Measurements from ENCODE around the gene CCT3. TPM values are rescaled to one million over a fixed set of nuclear protein-coding genes. Genes with fewer than 3 reads are reported as not detected.

CCT3 gene
- total RNA-seq, 1 donor from 2014 or later: 301 TPM

DNA sequence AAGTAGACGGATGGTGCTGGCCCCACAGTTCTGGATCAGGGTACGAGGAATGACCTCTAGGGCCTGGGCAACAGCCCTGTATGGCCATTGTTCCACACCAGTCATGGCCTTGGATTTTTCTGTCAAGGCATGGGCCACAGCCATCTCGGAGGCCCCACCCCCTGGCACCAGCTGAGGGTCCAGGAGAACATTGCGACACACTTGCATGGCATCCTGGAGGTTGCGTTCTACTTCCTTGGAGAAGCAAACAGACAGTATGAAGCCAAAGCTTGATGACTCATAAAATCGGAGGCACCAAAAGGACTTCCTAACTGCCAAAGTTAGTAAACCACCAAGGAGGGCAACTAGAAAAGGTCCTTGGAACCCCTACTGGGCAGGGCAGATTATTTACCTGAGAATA lies 27.1 kb downstream of the CCT3 start:
- Mint-ChIP-seq H3K9me3 (no peaks in the 10 kb centered on the region), H3K36me3 (peaks cover 24% of the 10 kb centered on the region), H3K4me1 (ENCODE audit: unreplicated experiment) (no peaks in the 10 kb centered on the region), H3K27ac (no peak overlapping the region), H3K27me3 (no peaks in the 10 kb centered on the region), H3K4me3 (no peak overlapping the region)
- TF ChIP-seq, protein P1, sequence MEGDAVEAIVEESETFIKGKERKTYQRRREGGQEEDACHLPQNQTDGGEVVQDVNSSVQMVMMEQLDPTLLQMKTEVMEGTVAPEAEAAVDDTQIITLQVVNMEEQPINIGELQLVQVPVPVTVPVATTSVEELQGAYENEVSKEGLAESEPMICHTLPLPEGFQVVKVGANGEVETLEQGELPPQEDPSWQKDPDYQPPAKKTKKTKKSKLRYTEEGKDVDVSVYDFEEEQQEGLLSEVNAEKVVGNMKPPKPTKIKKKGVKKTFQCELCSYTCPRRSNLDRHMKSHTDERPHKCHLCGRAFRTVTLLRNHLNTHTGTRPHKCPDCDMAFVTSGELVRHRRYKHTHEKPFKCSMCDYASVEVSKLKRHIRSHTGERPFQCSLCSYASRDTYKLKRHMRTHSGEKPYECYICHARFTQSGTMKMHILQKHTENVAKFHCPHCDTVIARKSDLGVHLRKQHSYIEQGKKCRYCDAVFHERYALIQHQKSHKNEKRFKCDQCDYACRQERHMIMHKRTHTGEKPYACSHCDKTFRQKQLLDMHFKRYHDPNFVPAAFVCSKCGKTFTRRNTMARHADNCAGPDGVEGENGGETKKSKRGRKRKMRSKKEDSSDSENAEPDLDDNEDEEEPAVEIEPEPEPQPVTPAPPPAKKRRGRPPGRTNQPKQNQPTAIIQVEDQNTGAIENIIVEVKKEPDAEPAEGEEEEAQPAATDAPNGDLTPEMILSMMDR (conservative IDR thresholded peaks at IDR 0.05): no peak
- no peak for DNase-seq (ENCODE audit: extremely low spot score, unreplicated experiment)

DNA sequence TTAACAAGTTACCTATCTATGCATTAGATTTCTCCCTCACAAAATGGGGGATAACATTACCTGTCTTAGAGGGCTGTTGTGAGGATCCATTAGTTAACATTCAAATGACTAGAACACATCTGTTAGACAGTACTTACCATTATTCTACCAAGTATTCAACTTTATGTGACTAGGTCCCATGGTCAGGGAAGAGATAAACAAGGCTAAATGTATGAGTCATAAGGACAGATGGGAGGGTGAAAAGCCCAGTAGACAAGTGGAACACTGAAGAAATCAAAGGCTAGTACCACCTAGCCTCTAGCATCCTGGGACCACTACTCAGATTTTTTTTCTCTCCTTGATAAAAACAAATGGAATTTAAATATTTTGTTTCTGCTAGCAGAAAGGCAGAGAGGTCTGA lies 30.0 kb downstream of the CCT3 start:
- H3K4me3 Mint-ChIP-seq: no peak overlapping the region
- no peaks in the 10 kb centered on the region for H3K4me1 Mint-ChIP-seq (ENCODE audit: unreplicated experiment)
- no peak overlapping the region for H3K27ac Mint-ChIP-seq
- DNase-seq (ENCODE audit: extremely low spot score, unreplicated experiment): no peak
- H3K27me3 Mint-ChIP-seq: no peaks in the 10 kb centered on the region
- TF ChIP-seq, protein P1 (conservative IDR thresholded peaks at IDR 0.05): no peak
- peaks cover 22% of the 10 kb centered on the region for H3K36me3 Mint-ChIP-seq
- no peaks in the 10 kb centered on the region for H3K9me3 Mint-ChIP-seq

DNA sequence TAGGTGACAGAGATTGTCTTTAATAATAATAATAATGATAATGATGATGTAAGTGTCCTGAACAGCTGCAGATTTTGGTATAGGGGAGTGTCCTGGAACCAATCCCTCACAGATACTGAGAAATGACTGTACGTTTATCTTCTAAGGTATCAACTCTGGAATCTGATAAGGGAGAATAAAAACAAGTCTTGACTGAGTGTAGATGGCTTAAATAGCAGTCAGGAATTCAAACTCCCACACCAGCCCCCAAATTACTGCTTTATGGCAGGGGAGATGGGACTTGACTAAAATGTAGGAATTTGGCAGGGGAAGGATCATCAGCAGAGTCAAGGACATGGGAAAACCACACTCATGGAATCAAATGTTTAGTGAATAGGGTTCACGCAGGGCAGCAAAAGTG lies 32.9 kb downstream of the CCT3 start:
- H3K4me3 Mint-ChIP-seq: no peak overlapping the region
- TF ChIP-seq, protein P1 (conservative IDR thresholded peaks at IDR 0.05): no peak
- no peaks in the 10 kb centered on the region for H3K4me1 Mint-ChIP-seq (ENCODE audit: unreplicated experiment)
- H3K27ac Mint-ChIP-seq: no peak overlapping the region
- DNase-seq (ENCODE audit: extremely low spot score, unreplicated experiment): no peak
- peaks cover 18% of the 10 kb centered on the region for H3K36me3 Mint-ChIP-seq
- no peaks in the 10 kb centered on the region for H3K9me3 Mint-ChIP-seq
- no peaks in the 10 kb centered on the region for H3K27me3 Mint-ChIP-seq

DNA sequence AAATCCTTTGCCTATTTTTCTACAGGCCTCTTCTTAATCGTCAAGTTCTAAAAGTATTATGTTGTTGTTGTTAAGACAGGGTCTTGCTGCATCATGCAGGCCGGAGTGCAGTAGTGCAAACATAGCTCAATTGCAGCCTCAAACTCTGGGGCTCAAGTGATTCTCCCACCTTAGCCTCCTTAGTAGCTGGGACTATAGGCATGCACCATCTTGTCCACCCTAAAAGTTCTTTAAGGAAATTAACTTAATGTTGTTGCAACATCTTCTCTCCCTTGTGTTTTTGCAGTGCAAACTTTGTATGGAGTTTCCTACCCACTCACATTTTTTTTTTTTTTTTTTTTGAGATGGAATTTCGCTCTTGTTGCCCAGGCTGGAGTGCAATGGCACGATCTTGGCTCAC lies 34.9 kb downstream of the CCT3 start:
- H3K27me3 Mint-ChIP-seq: no peaks in the 10 kb centered on the region
- no peak for DNase-seq (ENCODE audit: extremely low spot score, unreplicated experiment)
- no peaks in the 10 kb centered on the region for H3K9me3 Mint-ChIP-seq
- no peaks in the 10 kb centered on the region for H3K4me1 Mint-ChIP-seq (ENCODE audit: unreplicated experiment)
- H3K27ac Mint-ChIP-seq: no peak overlapping the region
- TF ChIP-seq, protein P1 (conservative IDR thresholded peaks at IDR 0.05): no peak
- peaks cover 11% of the 10 kb centered on the region for H3K36me3 Mint-ChIP-seq
- no peak overlapping the region for H3K4me3 Mint-ChIP-seq

DNA sequence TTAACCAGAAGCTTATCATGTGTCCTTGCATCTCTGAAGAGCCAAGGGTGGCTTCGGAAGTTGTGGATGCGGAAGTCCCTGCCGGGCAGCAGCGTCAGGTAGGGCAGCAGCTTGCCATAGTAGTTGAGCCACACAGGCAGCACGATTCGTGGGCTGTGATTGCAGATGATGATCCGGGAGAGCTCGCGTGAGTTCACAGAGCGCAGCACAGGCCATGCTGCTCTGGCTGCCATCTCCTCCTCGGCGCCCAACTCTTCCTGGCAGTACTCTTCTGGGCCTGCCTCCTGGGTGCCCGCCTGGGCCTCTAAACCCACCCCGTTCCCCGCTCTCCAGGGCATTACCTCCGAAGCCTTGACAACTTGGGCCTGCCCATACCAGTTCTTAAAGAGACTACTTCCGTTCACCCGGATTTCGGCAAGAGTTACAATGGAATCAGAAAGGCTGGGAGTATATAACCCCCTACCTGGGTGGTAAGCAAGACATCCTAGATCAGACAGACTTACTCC lies 39.2 kb downstream of the CCT3 start, which contains the start of gene VHLL:
TSS of gene VHLL (minus strand) at position 456 of the 506 bp plus-strand sequence. CDS start at position 338, 118 bp downstream.
- H3K4me3 Mint-ChIP-seq: no peak within 1 kb of the TSS
- TF ChIP-seq, protein P1 (conservative IDR thresholded peaks at IDR 0.05): no peak
- no peaks in the 10 kb centered on the region for H3K9me3 Mint-ChIP-seq
- no peaks in the 10 kb centered on the region for H3K27me3 Mint-ChIP-seq
- DNase-seq (ENCODE audit: extremely low spot score, unreplicated experiment): no peak
- H3K27ac Mint-ChIP-seq: no peak within 1 kb of the TSS
- peaks cover 11% of the 10 kb centered on the region for H3K4me1 Mint-ChIP-seq (ENCODE audit: unreplicated experiment)
- no peaks in the 10 kb centered on the region for H3K36me3 Mint-ChIP-seq

Measured in type B pancreatic cell (in vitro differentiated cells).